ENCODE data around the gene MTG2. TPM values are rescaled to one million over a fixed set of nuclear protein-coding genes. Genes with fewer than 3 reads are reported as not detected.

Gene MTG2
- total and polyA plus RNA-seq, 10 of the 15 experiments (the other 5 are each of a cell fraction or from before 2014, with no cell fraction given), result 6.2 to 52.4 (median 34.3) TPM

GRCh38 chr20:62186096-62186426 is 3.2 kb downstream of the MTG2 start:
- 50% methylated on average over 3 of the region's 3 CpGs for WGBS (ENCODE audit: insufficient coverage, insufficient replicate concordance, low lambda C conversion rate, missing lambda C conversion rate)
- ChIA-PET POLR2A (no interaction called here), RAD21 (ENCODE audit: unreplicated experiment) (no interaction called here), CTCF (no interaction called here), SMC1A (ENCODE audit: uncharacterized antibody, unreplicated experiment) (no interaction called here)
- H4K20me1 ChIP-seq (ENCODE audit: control insufficient read depth, insufficient read depth), result no peaks in the 10 kb centered on the region
- H3K4me3 ChIP-seq, result no peak overlapping the region
- no peaks in the 10 kb centered on the region for H3K9me3 ChIP-seq (replicated peaks; ENCODE audit: control insufficient read depth, insufficient read depth, low read length)
- DNase-seq (ENCODE audit: low read depth, low spot score), result no peak
- intact Hi-C loops (cut with micrococcal nuclease; ENCODE audit: unreplicated experiment), result loop anchor here (10.0 kb wide), 2 partner anchors 61 to 199 kb away; partner anchors contain the start of genes LSM14B and RPS21
- H3K4me2 ChIP-seq (ENCODE audit: control insufficient read depth, insufficient read depth), result no peak overlapping the region
- no TSS peak for BruUV-seq (replicated peaks)
- peaks cover 40% of the 10 kb centered on the region for H3K79me2 ChIP-seq (ENCODE audit: control insufficient read depth, insufficient read depth, low read length)
- FAIRE-seq, result no peak
- in situ Hi-C loops (cut with MboI), result no loop called here
- H2AFZ ChIP-seq (ENCODE audit: control insufficient read depth, low read depth, low read length), result no peak overlapping the region
- no peaks in the 10 kb centered on the region for H3K4me1 ChIP-seq (ENCODE audit: control insufficient read depth, insufficient read depth, low read length)
- TF ChIP-seq CHD1 (IDR thresholded peaks at IDR 0.05; ENCODE audit: low read depth, low read length) (no peak), TAF1 (IDR thresholded peaks at IDR 0.05; ENCODE audit: borderline replicate concordance, low read depth, low read length) (no peak), USF1 (IDR thresholded peaks at IDR 0.05; ENCODE audit: borderline replicate concordance, extremely low read length, insufficient read depth, low read depth, low read length) (no peak), RAD51 (IDR thresholded peaks at IDR 0.05) (no peak), SP1 (IDR thresholded peaks at IDR 0.05; ENCODE audit: low read depth, low read length) (no peak), TARDBP (IDR thresholded peaks at IDR 0.05; ENCODE audit: borderline replicate concordance) (no peak), MTA3 (IDR thresholded peaks at IDR 0.05; ENCODE audit: borderline replicate concordance, low read length) (no peak), NFXL1 (IDR thresholded peaks at IDR 0.05; ENCODE audit: borderline replicate concordance) (no peak), RB1 (IDR thresholded peaks at IDR 0.05; ENCODE audit: borderline replicate concordance) (no peak), BRCA1 (IDR thresholded peaks at IDR 0.05; ENCODE audit: low read depth, low read length) (no peak), ZSCAN29 (IDR thresholded peaks at IDR 0.05) (no peak), ESRRA (IDR thresholded peaks at IDR 0.05; ENCODE audit: low read length) (no peak), PAX8 (IDR thresholded peaks at IDR 0.05) (no peak), GATAD2B (conservative IDR thresholded peaks at IDR 0.05; ENCODE audit: low read depth) (no peak)
- TF ChIP-seq, protein P1, sequence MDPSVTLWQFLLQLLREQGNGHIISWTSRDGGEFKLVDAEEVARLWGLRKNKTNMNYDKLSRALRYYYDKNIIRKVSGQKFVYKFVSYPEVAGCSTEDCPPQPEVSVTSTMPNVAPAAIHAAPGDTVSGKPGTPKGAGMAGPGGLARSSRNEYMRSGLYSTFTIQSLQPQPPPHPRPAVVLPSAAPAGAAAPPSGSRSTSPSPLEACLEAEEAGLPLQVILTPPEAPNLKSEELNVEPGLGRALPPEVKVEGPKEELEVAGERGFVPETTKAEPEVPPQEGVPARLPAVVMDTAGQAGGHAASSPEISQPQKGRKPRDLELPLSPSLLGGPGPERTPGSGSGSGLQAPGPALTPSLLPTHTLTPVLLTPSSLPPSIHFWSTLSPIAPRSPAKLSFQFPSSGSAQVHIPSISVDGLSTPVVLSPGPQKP (IDR thresholded peaks at IDR 0.05; ENCODE audit: low read depth, low read length), result no peak
- H3K27ac ChIP-seq (ENCODE audit: control insufficient read depth, insufficient read depth), result no peak overlapping the region
- ATAC-seq, result no peak
- H3K27me3 ChIP-seq (replicated peaks in 1 of 2; ENCODE audit: control insufficient read depth in 2 of 2, insufficient read depth in 2 of 2, low read length in 1 of 2), result no peaks in the 10 kb centered on the region
- H3K36me3 ChIP-seq (ENCODE audit: control insufficient read depth in 2 of 2, insufficient read depth in 2 of 2, low read length in 1 of 2), result peaks cover 0 to 1% of the 10 kb centered on the region in 2 experiments; a peak in 2 of 4 replicates
- no peak overlapping the region for H3K9ac ChIP-seq (ENCODE audit: control insufficient read depth, insufficient read depth, low read length)

Data from GM12878 (cell line).